Measurements from ENCODE around the gene DGCR2.
"Not testable (repeated sequence)": the region's sequence is repeated elsewhere in the genome, so short reads cannot be mapped to it uniquely, and the experiment has no call there.

Gene DGCR2

DNA sequence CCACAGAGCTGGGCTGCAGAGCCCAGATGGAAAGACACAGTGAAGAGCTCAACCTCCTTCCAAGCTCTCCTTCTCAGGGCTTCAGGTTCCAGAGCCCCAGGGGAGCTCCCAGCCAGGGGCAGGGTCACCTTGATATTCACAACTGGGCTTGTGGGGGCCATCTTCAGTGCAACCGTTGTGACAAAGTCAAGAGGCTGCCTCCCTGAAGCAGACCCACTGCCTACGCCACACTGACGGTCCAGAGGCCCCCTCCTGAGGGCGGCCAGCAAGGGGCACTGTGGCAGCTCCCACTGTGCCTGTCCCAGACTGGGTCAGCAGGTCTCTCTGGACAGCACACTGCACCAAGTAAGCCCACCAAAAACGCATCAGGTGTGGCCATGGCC is 84.1 kb downstream of the DGCR2 start:
- DNase-seq, result no peak

DNA sequence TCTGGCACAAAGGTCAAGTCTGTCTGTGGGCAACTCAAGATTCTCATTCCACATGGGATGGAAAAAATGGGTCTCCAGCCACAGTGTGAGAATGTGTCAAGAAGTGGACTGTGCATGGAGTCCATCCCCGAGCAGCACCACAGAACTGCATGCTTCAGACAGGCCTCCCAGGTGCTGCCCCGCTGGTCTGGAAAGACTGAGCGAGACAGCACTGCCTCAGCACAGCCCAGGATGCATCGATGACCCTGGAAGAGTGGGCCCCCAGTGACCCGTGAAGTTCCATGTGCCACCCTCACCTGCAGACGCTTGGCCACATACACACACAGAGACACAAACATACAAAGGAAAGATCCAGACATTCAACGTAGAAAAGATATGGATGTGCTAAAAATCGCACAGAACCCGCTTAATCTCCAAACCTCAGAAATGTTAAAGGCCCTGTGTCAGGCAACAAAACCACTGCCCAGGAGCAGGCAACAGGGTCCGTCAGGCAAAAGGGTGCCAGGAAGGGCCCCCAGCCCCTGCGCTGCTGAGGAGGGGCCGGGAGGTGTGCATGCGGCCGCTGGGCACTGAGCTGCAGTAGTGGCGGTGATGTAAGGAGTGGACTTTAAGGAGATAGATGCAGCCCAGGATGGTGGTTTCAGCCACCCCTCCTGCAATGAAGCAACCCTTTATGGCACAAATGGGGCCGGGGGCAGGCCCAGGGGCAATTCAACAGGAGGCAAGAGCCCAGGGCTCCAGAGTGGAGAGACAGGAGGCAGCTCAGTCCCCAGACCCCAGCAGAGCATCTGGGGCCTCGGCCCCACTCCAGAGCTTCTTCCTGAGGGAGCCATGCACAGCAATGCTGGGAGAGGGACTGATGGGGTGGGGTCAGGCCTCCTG is 84.7 kb downstream of the DGCR2 start:
- no peak for DNase-seq

DNA sequence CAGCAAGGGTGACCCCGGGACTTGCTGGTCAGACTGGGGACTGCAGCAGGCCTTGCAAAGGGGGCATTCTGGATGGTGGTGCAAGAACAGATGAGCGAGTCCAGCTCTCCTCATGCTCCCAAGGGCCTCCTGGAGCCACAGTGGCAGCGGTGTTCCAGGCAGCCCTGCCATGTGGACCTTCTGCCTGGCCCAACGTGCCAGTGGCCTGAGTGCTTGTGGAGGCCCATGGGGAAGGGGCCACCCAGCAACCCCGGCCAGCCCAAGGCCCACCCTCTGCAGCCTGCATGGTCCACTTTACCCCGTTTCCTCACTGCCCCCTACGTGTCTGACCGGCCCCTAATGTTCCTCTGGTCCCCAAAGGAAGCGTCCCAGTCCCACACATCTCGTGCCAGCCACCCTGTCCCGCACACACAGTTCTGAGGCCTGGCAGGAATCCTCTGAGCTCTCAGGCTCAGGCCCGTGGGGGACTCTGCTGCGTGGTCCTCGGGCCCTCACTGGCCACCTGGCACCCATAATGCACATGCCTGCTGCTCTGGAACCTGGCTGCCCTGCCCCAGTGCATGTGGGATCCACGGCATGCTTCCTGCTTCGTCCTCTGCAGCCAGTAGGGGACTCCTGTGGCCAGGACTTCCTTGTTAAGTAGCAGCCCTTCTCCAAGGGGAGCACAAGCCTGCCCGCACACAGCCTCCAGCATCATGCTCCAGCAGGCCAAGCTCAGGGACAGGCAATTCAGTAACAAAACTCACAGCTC is 85.5 kb downstream of the DGCR2 start:
- DNase-seq, result no peak

DNA sequence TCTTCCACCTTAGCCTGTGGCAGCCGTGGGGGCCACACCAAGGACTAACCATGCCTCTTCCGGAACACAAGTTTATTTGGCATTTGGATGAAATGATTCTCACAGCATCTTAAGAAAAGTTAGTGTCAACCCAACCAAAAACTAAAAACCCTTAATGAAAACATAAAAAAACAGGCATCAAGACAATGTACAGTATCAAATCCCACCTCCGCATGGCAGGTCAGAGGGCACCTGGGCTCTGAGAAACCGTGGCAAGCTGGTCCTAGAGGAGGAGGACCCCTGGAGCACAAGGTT is 86.0 kb downstream of the DGCR2 start:
- no peak for DNase-seq

DNA sequence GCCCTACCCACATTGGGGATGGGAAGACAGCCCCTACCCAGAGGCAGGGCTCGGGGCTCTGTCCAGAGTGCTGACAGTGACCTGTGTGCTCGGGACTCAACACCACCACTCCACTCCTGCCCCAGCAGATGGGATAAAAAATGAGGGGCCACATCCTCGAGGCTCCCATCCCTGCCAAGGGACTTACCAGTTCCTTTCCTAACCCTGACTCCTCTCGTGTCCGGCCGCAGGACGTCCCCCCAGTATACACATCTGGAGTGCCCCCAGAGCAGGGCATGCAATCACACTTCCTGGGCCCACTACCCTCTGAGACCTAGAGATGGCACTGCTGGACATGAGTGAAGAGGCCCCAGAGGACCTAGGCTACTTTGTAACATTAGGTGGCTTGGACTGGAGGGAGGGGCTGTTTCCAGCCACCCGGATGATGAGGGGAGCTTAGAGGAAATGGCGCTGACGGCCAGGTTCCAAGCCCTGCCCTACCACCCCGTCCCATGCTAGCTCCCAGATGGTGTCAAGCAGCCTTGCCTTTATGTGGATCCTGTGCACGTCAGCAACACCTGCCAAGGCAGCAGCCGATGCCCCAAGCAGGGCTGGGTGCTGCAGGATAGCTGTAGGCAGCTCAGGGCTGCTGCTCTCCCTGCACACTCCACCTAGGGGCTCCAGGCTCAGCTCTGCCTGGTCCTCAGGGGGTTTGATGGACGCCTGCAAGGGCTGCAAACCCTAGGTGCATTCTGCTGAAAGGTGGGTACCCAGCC is 86.6 kb downstream of the DGCR2 start:
- DNase-seq, result no peak

DNA sequence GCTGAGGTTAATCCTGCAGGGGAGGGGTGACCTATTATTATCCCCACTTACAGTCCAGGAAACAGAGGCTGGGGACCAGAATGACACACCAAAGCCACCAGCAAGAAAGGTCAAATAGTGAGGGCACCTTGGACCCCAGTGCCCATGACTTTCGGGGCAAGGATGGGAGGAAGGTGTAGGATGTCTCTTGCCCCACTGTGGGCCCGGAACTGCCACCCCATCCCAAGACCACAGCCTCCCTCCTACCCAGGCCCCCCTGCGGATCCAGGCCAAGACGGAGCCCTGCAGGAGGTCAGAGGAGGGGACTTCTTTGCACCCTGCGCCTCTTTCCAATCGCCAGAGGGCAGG is 87.1 kb downstream of the DGCR2 start:
- DNase-seq, result not testable (repeated sequence)

DNA sequence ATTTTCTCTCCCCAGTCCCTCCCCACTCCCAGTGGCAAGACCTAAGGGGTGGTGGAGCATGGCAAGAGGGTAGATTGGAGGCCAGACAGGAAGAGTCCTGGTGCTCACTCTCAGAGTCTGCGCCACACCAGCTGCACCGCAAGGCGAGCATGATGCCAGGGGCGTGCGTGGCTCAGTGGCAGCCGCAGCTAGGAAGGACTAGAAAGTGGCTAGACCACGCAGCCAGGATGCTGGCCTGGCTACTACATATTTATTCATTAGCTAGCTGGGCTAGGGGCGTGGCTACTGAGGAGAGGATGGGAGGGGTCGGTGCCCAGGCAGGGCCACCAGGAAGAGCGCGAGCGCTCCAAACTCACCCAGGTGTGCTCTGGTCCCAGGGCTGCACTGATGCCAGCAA is 87.5 kb downstream of the DGCR2 start:
- DNase-seq, result not testable (repeated sequence)

DNA sequence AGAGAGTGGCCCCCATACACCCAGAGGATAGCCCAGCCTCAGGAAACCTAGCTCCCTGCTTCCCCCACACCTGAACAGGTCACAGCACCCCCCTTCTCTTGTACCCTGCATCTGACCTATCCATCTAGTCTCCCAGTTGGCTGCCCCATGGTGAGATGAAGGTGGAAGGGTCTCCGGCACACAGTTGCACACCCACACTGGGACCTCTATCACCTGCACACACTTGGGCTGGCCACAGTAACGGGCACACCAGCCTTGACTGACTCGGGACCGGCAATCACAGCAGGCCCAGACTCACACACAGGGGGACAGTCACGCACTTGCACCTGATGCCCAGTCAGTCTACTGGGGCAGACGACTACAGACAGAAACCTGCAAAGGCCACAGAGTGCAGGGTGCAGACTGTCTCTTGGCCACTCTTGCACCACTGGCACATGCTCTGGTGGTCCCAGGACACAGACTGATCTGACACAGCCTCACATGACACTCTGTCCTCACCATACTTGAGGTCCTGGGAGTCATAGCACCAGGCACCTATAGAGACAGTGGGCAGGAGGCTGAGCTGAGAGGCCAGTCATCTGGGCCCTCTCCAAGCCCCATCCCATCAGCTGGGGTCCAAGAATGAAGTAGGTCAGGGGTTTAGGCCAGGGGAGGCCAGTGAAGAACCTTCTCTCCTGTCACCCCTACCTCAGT is 88.0 kb downstream of the DGCR2 start:
- not testable (repeated sequence) for DNase-seq

DNA sequence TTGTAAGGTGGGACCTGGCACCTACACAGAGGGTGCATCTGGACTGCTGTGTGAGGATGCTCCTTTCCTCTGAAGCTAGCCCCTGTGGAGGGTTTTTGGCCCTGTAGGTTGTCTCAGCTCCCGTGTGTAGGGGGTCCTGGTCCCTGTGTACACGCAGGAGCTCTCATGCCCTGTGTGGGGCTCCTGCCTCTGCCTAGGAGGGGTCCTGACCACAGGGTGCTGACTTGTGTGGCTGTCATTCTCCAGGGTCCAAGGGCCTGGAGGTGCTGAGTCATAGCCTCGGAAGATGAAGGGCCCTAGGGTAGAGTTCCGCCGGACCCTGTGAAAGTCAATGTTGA is 88.7 kb downstream of the DGCR2 start:
- DNase-seq, result not testable (repeated sequence)

DNA sequence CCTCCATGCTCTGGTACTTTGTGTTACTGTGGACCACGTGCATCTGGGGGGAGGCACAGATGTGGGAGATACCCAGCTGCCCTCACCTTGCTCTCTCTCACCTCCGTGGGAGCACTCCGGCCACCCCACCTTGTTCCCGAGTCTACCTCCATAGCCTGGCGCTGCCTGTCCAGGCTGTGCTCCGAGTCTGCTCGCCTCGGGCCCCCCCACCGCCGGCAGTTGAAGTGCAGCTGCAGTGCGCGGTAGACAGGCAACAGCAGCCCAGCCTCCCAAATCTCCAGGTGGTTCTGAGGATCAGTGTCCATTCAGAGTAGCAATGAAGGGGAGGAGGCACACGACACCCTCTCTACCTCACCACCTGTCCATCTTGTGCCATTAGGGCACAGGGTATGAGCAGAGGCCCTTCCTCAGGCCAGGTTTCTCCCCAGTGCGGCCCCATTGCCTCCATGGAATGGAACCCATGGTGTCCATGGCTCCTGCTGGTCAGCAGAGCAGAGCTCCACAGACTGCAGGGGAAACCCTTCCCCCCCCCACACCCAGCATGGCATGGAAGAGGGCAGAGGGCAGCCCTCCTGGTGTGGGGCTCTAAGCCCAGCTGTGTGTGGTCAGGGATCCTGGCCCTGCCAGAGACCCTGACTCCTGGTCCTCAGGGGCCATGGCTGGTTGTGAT is 89.2 kb downstream of the DGCR2 start:
- not testable (repeated sequence) for DNase-seq

DNA sequence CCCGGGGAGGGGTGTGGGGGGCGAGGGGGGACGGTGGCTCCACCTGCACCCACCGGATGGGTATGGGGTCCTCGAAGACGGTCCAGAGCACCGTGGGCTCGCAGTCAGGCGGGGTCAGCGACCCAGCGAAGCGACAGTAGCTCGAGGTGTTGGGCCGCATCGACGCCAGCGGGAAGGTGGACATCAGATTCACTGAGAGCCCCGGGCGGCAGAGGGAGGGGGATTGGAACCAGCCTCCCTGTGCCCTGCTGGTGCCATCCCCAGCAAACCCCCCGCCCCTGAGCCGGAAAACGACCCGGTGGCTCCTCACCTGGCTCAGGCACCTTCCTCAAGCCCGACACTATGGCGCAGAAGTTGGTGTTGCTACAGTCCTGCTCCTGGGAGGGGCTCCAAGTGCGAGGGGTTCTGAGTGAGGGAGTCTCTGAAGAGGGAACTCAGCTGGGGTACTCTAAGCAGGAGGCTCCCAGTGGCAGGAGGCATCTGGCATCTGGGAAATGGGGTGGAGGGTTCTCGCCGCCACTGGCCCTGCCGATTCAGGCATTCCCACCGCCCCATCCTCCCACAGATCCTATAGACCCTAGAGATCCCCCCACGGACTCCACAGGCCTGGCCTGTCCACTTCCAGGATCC is 89.9 kb downstream of the DGCR2 start:
- DNase-seq, result not testable (repeated sequence)

DNA sequence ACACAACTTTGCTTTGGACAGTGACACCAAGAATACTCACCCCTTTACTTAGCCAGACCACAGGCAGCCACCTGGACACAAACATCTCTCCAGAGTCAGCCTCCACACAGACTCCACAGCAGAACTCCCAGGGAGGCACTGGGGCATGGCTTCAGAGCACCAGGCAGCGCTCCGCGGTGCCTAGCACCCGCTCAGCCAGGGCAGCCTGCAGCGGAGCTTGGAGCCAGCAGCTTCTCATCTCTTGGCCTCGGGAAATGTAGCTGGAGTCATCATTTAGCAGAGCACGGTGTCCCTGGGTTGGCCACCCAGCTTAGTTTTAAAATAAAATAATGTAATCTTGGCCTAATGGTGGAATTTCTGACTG is 91.3 kb downstream of the DGCR2 start:
- not testable (repeated sequence) for DNase-seq

DNA sequence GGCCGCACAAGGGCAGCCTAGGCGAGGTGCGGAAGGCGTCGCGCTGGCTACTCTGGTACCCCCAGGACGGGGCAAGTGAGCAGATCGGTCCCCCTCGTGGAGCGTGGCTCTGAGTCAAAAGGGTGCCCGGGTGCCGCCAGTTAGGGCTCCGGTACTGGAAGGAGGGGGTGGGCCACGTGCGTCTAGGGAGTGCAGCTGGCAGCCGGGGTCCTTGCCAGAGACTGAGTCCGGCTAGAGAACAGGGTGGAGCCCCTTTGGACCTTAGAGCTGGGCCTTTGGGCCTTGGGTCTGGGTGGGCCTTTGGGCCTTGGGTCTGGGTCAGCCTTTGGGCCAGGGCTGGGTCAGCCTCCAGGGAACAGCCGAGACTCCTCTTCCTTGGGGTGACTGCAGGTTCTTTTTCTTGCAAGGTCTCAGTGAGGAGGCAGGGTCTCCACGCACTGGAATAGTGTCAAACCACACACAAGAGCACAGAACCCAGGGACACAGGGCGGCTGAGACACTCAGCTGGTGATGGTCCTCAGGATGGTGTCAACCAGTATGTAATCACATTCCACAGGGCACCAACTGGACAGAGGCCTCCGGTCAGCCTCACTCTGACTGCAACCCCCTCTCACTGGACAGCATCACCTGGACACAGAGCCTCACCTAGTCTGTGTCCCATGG is 91.9 kb downstream of the DGCR2 start:
- DNase-seq, result not testable (repeated sequence)

DNA sequence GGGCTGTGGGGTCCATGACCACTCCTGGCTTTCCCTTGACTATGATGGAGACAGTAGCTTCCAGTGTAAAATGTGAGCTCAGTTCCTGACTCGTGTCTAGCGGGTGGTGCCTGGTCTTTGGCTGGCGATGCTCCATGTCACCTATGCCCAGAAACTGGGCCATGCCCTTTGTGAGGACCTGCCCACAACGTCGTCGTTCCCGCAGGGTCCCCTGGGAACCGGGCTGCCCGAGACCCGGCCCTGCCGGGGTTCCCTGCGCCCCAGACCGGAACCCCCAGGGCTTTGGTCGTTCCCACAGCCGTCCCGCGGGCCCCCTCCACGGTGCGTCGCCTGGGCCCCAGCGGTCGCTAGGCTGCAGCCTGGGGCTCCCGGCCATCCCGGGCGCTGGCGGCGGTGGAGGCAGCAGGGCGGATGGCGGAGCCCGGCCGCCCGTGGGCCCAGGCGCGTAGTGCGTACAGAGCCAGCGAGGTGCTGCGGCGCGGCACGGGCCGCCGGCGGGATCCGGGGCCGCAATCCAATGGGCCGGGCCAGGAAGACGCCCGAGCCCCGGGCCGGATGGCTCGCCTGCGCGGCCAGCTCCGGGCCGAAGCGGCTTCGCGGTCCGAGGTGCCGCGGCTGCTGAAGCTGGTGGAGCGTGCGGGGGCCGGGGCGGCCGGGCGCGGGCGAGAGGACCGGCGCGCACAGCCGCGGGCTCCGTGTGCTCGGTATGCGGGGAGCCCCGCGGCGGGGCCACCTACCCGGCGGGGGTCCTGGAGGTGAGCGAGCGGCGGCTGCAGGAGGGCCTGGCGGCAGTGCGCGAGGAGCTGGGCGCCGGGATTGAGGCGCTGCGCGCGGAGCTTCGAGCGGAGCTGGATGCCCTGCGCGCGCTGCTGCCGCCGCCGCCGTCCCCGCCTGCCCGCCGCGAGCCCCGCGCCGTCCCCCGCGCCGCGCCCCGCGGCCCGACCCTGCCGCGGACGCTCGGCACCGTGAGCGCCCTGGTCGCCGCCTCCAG is 92.8 kb downstream of the DGCR2 start:
- not testable (repeated sequence) for DNase-seq

DNA sequence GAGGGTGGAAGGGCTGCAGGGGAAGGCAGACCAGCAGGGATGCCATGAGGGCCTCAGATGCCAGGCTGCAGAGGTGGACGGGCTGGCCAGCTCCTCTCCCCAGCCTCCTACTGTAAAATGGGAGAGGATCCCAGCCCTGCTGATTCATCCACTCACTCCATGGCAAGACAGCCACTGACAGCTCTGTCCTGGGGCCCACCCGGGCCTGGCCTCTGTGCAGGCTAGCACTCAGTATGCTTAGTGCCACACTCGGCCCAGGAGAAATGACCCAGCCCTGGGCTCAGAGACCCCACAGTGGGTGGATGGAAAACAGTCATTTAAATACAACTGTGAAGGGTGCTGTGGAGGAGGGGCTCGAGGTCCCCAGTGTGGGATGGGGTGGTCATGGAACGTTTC is 94.2 kb downstream of the DGCR2 start:
- not testable (repeated sequence) for DNase-seq

DNA sequence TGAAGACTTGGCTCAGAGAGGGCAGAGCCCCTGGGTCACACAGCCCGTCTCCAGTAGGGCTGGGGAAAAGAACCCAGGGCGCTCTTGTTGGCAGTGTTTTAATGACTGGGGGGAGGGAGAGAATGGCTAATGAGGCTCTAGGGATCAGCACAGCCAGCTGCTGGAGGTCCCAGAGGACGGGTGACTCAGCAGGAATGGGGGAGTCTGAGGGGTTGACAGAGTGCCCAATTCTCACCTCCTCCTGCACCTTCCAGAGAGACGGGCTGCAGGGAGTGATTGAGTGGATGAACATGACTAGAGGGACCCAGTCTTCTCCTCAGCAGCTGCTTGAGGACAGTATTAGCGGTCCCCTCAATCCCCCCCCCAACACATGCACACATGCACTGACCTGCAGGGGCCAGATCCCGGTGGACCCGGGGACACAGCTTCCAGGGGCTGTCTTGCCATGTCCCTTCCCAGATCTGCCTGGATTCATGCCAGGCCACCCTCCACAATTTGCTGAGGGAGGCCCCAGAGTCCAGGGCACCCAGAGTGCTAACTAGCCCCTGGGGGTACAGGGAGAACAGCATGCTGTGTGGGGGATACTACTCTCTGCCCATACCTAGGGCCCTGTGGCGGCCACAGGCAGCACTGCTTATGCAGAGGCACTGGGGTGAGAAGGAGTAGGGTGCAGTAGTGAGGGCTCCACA is 94.7 kb downstream of the DGCR2 start:
- DNase-seq, result not testable (repeated sequence)

DNA sequence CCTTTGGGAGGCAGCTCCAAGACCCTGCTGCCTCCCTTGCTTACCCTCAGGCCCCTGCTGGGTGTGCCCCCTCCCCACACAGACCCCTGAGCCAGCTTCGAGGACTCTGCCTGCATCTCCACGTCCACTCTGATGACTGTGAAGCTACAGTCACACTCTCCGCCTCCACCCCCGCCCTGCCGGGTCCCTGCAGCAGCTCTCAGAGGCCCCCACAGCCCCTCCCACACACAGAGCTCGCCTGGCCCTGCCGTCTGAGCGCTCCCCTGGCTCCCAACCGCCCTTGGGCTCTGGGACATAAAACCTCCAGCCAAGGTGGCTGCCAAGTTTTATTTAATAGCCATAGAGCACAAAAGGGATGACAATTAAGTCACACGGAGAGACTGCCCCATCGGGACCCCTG is 96.1 kb downstream of the DGCR2 start:
- DNase-seq, result not testable (repeated sequence)

DNA sequence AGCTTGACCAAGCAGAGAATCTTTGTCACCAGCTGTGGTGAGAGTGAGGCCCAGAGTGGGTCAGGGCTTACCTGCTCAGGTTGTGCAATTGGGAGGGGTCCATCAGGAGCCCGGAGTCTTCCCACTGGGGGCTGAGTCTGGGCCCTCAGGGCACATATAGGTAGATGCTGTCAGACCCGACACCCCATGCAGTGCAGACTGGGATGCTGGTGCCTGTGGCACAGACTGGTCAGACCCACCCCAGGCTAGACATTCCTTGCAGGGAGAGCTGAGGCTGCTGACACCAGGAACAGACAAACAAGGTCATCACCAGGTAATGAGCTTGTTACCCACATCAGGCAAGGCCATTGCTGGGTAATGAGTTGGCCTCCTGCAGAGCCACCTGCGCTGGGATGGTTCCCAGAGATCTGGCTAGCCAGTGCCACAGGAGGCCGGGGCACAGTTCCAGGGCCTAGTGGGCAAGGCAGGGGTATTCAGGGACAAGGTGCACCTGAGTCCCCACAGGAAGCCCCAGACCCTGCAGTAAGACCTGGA is 97.2 kb downstream of the DGCR2 start:
- DNase-seq, result not testable (repeated sequence)

DNA sequence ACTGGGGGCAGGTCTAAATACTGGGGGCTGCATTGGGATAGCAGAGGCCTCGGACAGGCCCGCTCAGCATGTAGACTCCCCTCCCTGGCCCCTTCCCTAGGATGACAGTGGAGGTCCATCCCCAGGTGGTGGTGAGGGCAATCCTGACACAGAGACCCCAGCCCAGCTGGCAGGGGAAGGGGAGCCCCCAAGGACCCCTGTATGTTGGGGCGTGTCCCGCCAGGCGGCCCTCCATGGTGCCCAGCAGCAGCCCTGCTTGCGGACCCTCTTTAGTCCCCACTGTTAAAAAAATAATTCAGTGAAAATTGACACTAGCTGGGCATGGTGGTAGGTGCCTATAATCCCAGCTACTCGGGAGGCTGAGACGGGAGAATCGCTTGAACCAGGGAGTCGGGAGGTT is 98.3 kb downstream of the DGCR2 start:
- DNase-seq, result not testable (repeated sequence)

All from CD4-positive, alpha-beta T cell treated with Interleukin-17A for 1 hour (primary cell).